Nephron progenitor cell (in vitro differentiated cells): ENCODE results near the gene DDX46.
A peak's percentile ranks its signal among the peaks of the same experiment; 100 is the strongest.
"Not testable (repeated sequence)": the region's sequence is repeated elsewhere in the genome, so short reads cannot be mapped to it uniquely, and the experiment has no call there.

ENCODE experiments used
- DNase-seq: peaks from one replicate; pipeline ENCODE4 v3.0.0; 2021
- H3K27ac Mint-ChIP-seq: 2 replicates; pipeline ENCODE4 v1.8.0; 2021; ENCODE audit warnings: mild to moderate bottlenecking, moderate library complexity, mixed read lengths
- H3K27me3 Mint-ChIP-seq: 2 replicates; pipeline ENCODE4 v1.8.0; 2021; ENCODE audit warnings: mild to moderate bottlenecking, low read depth, mixed read lengths; ENCODE audit not compliant: poor library complexity
- H3K36me3 Mint-ChIP-seq: 2 replicates; pipeline ENCODE4 v1.8.0; 2021; ENCODE audit warnings: low read depth, mixed read lengths
- H3K4me1 Mint-ChIP-seq: 2 replicates; pipeline ENCODE4 v1.8.0; 2021; ENCODE audit warnings: mixed read lengths
- H3K4me3 Mint-ChIP-seq: 2 replicates; pipeline ENCODE4 v1.8.0; 2021; ENCODE audit warnings: mild to moderate bottlenecking, moderate library complexity, mixed read lengths
- H3K9me3 Mint-ChIP-seq: 2 replicates; pipeline ENCODE4 v1.8.0; 2021; ENCODE audit warnings: mild to moderate bottlenecking, moderate library complexity, mixed read lengths
- TF ChIP-seq, protein P1 (sequence below): fragments of 200-600 bp; sonication (generic); IDR thresholded peaks from 2 replicates; pipeline ENCODE4 v1.5.0; 2021; ENCODE audit warnings: antibody characterized with exemption

The DDX46 gene, protein sequence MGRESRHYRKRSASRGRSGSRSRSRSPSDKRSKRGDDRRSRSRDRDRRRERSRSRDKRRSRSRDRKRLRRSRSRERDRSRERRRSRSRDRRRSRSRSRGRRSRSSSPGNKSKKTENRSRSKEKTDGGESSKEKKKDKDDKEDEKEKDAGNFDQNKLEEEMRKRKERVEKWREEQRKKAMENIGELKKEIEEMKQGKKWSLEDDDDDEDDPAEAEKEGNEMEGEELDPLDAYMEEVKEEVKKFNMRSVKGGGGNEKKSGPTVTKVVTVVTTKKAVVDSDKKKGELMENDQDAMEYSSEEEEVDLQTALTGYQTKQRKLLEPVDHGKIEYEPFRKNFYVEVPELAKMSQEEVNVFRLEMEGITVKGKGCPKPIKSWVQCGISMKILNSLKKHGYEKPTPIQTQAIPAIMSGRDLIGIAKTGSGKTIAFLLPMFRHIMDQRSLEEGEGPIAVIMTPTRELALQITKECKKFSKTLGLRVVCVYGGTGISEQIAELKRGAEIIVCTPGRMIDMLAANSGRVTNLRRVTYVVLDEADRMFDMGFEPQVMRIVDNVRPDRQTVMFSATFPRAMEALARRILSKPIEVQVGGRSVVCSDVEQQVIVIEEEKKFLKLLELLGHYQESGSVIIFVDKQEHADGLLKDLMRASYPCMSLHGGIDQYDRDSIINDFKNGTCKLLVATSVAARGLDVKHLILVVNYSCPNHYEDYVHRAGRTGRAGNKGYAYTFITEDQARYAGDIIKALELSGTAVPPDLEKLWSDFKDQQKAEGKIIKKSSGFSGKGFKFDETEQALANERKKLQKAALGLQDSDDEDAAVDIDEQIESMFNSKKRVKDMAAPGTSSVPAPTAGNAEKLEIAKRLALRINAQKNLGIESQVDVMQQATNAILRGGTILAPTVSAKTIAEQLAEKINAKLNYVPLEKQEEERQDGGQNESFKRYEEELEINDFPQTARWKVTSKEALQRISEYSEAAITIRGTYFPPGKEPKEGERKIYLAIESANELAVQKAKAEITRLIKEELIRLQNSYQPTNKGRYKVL

DNA sequence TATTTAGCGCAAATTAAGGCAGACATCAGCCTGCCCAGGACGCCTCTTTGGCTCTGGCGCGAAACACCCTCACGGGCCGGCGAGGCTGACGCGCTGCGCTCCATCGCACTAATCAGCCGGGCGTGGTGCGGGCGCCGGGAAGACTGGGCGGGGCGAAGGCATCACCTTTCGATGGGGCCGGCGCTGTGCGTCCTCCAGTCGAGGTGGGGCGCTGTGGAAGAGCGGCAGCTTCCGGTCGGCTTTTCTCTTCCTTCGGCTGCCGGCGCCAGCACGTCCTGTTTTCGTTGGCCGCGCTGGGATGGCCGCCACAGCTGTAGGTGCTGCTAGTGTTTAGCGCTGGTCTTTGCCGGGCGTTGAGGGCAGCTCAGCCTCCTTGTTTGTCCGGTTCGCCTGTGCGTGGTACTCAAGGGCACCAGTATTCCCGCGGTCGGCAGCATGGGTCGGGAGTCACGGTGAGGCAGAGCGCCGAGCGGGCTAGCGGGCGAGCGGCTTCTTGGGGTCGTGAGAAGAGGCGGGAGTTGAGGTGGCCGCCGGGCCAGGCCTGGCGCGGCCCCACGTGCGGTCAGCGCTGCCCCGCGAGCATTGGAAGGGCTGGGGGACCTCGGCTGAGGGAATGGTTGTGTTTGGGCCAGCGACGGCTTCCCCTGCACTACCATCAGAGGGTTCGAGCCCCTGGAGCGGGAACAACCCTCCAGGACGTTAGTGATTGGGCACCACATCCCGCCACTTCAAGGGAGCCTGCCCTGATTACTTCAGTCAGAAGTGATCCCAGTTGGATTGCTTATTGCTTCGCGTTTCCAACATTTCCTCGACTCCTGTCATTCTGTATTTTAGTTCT, at the start of gene DDX46:
TSS of gene DDX46 (plus strand) at position 276 of the 838 bp plus-strand sequence. CDS start at position 436, 160 bp downstream.
- H3K27me3 Mint-ChIP-seq: peaks cover 3% of the 10 kb centered on the region
- TF ChIP-seq, protein P1, sequence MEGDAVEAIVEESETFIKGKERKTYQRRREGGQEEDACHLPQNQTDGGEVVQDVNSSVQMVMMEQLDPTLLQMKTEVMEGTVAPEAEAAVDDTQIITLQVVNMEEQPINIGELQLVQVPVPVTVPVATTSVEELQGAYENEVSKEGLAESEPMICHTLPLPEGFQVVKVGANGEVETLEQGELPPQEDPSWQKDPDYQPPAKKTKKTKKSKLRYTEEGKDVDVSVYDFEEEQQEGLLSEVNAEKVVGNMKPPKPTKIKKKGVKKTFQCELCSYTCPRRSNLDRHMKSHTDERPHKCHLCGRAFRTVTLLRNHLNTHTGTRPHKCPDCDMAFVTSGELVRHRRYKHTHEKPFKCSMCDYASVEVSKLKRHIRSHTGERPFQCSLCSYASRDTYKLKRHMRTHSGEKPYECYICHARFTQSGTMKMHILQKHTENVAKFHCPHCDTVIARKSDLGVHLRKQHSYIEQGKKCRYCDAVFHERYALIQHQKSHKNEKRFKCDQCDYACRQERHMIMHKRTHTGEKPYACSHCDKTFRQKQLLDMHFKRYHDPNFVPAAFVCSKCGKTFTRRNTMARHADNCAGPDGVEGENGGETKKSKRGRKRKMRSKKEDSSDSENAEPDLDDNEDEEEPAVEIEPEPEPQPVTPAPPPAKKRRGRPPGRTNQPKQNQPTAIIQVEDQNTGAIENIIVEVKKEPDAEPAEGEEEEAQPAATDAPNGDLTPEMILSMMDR: peak; percentile 69
- H3K36me3 Mint-ChIP-seq: peaks cover 6% of the 10 kb centered on the region
- peaks cover 36% of the 10 kb centered on the region for H3K4me1 Mint-ChIP-seq
- peak within 1 kb of the TSS; percentile 100 for H3K4me3 Mint-ChIP-seq
- H3K27ac Mint-ChIP-seq: peak within 1 kb of the TSS; percentile 98
- DNase-seq: peak; percentile 96
- no peaks in the 10 kb centered on the region for H3K9me3 Mint-ChIP-seq

DNA sequence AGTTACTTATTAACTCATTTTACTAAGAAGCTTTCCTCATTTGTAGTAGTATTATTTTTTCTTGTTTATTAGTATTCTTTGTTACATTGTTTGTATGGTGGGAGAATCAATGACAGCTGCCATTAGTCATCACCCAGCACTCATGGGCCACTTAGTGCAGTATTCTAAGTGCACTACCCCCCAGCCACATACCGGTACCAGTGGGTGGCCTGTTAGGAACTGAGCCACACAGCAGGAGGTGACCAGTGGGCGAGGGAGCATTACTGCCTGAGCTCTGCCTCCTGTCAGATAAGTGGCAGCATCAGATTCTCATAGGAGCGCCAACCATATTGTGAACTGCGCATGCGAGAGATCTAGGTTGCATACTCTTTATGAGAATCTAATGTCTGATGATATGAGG, 44.5 kb upstream of the DDX46 start:
- DNase-seq: no peak
- TF ChIP-seq, protein P1: no peak
- H3K27ac Mint-ChIP-seq: no peak overlapping the region
- H3K9me3 Mint-ChIP-seq: no peaks in the 10 kb centered on the region
- no peaks in the 10 kb centered on the region for H3K4me1 Mint-ChIP-seq
- peaks cover 70% of the 10 kb centered on the region for H3K36me3 Mint-ChIP-seq
- H3K27me3 Mint-ChIP-seq: no peaks in the 10 kb centered on the region
- no peak overlapping the region for H3K4me3 Mint-ChIP-seq

DNA sequence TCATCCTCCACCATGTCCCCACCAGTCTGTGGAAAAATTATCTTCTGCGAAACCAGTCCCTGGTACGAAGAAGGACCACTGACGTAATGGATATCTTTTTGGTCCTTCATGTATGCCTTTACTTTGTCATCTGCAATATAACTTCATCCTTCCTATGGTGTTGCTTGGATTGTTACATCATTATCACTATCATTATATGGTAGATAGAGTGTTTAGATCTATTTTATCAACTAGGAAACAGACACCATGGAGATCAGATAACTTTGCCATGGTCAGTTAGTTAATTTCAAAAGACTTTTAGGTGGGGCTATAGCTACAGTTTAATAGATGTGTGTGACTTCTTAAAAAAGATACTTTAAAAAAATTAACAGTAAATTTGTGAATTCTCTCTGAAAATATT, 44.0 kb upstream of the DDX46 start:
- Mint-ChIP-seq H3K27me3 (no peaks in the 10 kb centered on the region), H3K9me3 (no peaks in the 10 kb centered on the region), H3K4me1 (no peaks in the 10 kb centered on the region), H3K27ac (no peak overlapping the region), H3K4me3 (no peak overlapping the region), H3K36me3 (peaks cover 66% of the 10 kb centered on the region)
- DNase-seq: no peak
- TF ChIP-seq, protein P1: no peak

DNA sequence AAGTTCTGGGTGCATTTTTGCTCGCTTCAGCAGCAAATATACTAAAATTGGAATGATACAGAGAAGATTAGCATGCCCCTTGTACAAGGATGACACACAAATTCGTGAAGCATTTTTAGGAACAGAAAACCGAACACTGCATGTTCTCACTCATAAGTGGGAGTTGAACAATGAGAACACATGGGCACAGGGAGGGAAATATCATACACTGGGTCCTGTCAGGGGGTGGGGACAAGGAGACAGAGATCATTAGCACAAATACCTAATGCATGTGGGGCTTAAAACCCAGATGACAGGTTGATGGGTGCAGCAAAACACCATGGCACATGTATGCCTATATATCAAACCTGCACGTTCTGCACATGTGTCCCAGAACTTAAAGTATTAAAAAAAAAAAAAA, 43.1 kb upstream of the DDX46 start:
- H3K4me3 Mint-ChIP-seq, H3K9me3 Mint-ChIP-seq, H3K27ac Mint-ChIP-seq, DNase-seq, H3K4me1 Mint-ChIP-seq, H3K27me3 Mint-ChIP-seq: not testable (repeated sequence)
- peaks cover 63% of the 10 kb centered on the region for H3K36me3 Mint-ChIP-seq

DNA sequence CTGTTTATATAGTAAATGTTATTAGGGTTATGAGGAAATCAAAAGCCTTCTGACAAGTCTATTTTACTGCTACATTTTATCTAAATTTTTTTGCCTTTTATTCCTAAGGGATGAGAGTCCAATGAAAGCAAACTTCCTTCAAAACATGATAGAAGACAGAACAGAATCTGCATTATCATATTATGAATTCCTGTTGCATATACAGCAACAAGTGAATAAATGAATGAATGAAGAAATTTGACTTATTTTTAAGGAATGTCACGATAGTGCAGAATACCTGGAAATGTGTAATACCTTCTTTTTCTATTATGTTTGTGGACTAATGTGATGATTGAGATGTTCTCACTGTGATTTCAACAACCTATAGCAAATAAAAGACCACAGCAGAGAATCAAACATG, 33.7 kb upstream of the DDX46 start:
- no peaks in the 10 kb centered on the region for H3K4me1 Mint-ChIP-seq
- no peak overlapping the region for H3K27ac Mint-ChIP-seq
- no peak overlapping the region for H3K4me3 Mint-ChIP-seq
- TF ChIP-seq, protein P1: no peak
- no peaks in the 10 kb centered on the region for H3K27me3 Mint-ChIP-seq
- H3K9me3 Mint-ChIP-seq: no peaks in the 10 kb centered on the region
- peaks cover 12% of the 10 kb centered on the region for H3K36me3 Mint-ChIP-seq
- DNase-seq: no peak
